Measurements from ENCODE around the gene ANXA11.

DNA sequence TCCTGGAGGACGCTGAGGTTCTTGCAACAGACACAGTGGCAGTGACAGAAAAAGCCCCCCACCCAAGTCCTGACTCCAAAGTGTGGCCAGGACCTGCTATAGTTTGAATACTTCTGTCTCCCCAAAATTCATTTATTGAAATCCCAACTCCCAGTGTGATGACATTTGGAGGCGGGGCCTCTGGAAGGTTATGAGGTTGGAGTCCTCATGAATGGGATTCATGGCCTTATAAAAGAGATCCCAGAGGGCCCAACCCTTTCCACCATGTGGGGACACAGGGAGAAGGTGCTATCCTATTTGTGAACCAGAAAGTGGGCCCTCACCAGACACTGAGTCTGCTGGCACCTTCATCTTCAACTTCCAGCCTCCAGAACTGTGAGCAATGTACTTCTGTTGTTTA, 18.3 kb downstream of the ANXA11 start:
- TF ChIP-seq, protein P1, sequence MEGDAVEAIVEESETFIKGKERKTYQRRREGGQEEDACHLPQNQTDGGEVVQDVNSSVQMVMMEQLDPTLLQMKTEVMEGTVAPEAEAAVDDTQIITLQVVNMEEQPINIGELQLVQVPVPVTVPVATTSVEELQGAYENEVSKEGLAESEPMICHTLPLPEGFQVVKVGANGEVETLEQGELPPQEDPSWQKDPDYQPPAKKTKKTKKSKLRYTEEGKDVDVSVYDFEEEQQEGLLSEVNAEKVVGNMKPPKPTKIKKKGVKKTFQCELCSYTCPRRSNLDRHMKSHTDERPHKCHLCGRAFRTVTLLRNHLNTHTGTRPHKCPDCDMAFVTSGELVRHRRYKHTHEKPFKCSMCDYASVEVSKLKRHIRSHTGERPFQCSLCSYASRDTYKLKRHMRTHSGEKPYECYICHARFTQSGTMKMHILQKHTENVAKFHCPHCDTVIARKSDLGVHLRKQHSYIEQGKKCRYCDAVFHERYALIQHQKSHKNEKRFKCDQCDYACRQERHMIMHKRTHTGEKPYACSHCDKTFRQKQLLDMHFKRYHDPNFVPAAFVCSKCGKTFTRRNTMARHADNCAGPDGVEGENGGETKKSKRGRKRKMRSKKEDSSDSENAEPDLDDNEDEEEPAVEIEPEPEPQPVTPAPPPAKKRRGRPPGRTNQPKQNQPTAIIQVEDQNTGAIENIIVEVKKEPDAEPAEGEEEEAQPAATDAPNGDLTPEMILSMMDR (conservative IDR thresholded peaks at IDR 0.05 in 1 of 2, IDR thresholded peaks at IDR 0.05 in 1 of 2; ENCODE audit: low read depth in 1 of 2, low read length in 2 of 2): no peak
- no peak for TF ChIP-seq EZH2 (IDR thresholded peaks at IDR 0.05; ENCODE audit: low read length, missing control alignments)
